ENCODE results near the gene NOS1. TPM values are rescaled to one million over a fixed set of nuclear protein-coding genes. Genes with fewer than 3 reads are reported as not detected.

Gene NOS1
- total RNA-seq, 1 experiment from 2014 or later, result not detected

- no TSS peak for BruUV-seq (replicated peaks)
- Mint-ChIP-seq H3K27me3 (ENCODE audit: insufficient read depth, unreplicated experiment) (no peaks in the 10 kb centered on the region), H3K4me1 (ENCODE audit: insufficient read depth, unreplicated experiment) (no peaks in the 10 kb centered on the region), H3K27ac (ENCODE audit: low read depth, unreplicated experiment) (no peak overlapping the region), H3K36me3 (ENCODE audit: insufficient read depth, unreplicated experiment) (no peaks in the 10 kb centered on the region), H3K4me3 (ENCODE audit: unreplicated experiment) (no peak overlapping the region), H3K9me3 (ENCODE audit: unreplicated experiment) (peaks cover 8% of the 10 kb centered on the region)
- CTCF ChIA-PET, result no interaction called here
- no peak for TF ChIP-seq CTCF (IDR thresholded peaks at IDR 0.05; ENCODE audit: unreplicated experiment)
- no peak for DNase-seq (ENCODE audit: unreplicated experiment)
- POLR2A ChIA-PET, result no interaction called here
- intact Hi-C loops (cut with micrococcal nuclease), result no loop called here
Measured at GRCh38 chr12:117321572-117321971, 39.9 kb downstream of the NOS1 start.

- H3K27me3 Mint-ChIP-seq (ENCODE audit: insufficient read depth, unreplicated experiment), result no peaks in the 10 kb centered on the region
- CTCF ChIA-PET, result interaction anchor here (0.6 to 1.0 kb wide), 4 partner anchors 17 to 522 kb away, joined by 3 to 4 read pairs (median 4); no protein-coding TSS in a partner anchor
- peaks cover 16% of the 10 kb centered on the region for H3K9me3 Mint-ChIP-seq (ENCODE audit: unreplicated experiment)
- H3K27ac Mint-ChIP-seq (ENCODE audit: low read depth, unreplicated experiment), result no peak overlapping the region
- DNase-seq (ENCODE audit: unreplicated experiment), result no peak
- H3K36me3 Mint-ChIP-seq (ENCODE audit: insufficient read depth, unreplicated experiment), result no peaks in the 10 kb centered on the region
- H3K4me3 Mint-ChIP-seq (ENCODE audit: unreplicated experiment), result no peak overlapping the region
- TF ChIP-seq CTCF (IDR thresholded peaks at IDR 0.05; ENCODE audit: unreplicated experiment), result no peak
- POLR2A ChIA-PET, result no interaction called here
- intact Hi-C loops (cut with micrococcal nuclease), result no loop called here
- BruUV-seq (replicated peaks), result no TSS peak
- H3K4me1 Mint-ChIP-seq (ENCODE audit: insufficient read depth, unreplicated experiment), result no peaks in the 10 kb centered on the region
Measured at GRCh38 chr12:117318591-117318990, 42.8 kb downstream of the NOS1 start.

GRCh38 chr12:117316336-117316735, 45.1 kb downstream of the NOS1 start:
- CTCF ChIA-PET, result interaction anchor here (1.0 to 1.2 kb wide), 2 partner anchors 79 to 231 kb away, joined by 3 read pairs; no protein-coding TSS in a partner anchor
- H3K27me3 Mint-ChIP-seq (ENCODE audit: insufficient read depth, unreplicated experiment), result no peaks in the 10 kb centered on the region
- no TSS peak for BruUV-seq (replicated peaks)

DNA sequence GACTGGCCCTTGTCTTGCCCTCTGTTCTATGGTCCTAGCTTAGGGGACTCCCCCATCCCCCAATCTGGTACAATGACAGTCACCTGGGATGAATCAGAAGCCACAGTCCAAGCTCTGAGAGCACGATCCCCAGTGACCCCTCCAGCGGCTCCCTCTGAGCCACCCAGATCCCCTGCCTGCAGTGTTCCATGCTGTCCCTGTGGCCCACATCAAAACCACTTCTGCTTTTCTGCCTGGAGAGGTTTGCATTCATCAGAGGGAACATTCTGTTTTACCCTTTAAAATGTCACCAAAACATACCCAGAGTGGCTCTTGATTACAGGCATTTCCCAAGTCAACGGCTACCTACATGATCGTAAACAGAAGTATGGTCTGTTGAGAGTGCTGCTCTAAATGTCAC, 47.5 kb downstream of the NOS1 start:
- no TSS peak for BruUV-seq (replicated peaks)
- TF ChIP-seq CTCF (IDR thresholded peaks at IDR 0.05; ENCODE audit: unreplicated experiment), result no peak
- intact Hi-C loops (cut with micrococcal nuclease), result no loop called here
- Mint-ChIP-seq H3K9me3 (ENCODE audit: unreplicated experiment) (peaks cover 15% of the 10 kb centered on the region), H3K4me1 (ENCODE audit: insufficient read depth, unreplicated experiment) (no peaks in the 10 kb centered on the region), H3K27ac (ENCODE audit: low read depth, unreplicated experiment) (no peak overlapping the region), H3K27me3 (ENCODE audit: insufficient read depth, unreplicated experiment) (no peaks in the 10 kb centered on the region), H3K4me3 (ENCODE audit: unreplicated experiment) (no peak overlapping the region), H3K36me3 (ENCODE audit: insufficient read depth, unreplicated experiment) (no peaks in the 10 kb centered on the region)
- DNase-seq (ENCODE audit: unreplicated experiment), result no peak
- CTCF ChIA-PET, result interaction anchor here (0.6 kb wide), 1 partner anchor 276 kb away, joined by 3 read pairs; no protein-coding TSS in a partner anchor
- POLR2A ChIA-PET, result no interaction called here

More at GRCh38 chr12:117316336-117316735, 45.1 kb downstream of the NOS1 start:
- Mint-ChIP-seq H3K36me3 (ENCODE audit: insufficient read depth, unreplicated experiment) (no peaks in the 10 kb centered on the region), H3K9me3 (ENCODE audit: unreplicated experiment) (peaks cover 15% of the 10 kb centered on the region), H3K27ac (ENCODE audit: low read depth, unreplicated experiment) (no peak overlapping the region), H3K4me1 (ENCODE audit: insufficient read depth, unreplicated experiment) (no peaks in the 10 kb centered on the region), H3K4me3 (ENCODE audit: unreplicated experiment) (no peak overlapping the region)
- DNase-seq (ENCODE audit: unreplicated experiment), result no peak
- TF ChIP-seq CTCF (IDR thresholded peaks at IDR 0.05; ENCODE audit: unreplicated experiment), result no peak
- POLR2A ChIA-PET, result no interaction called here
- intact Hi-C loops (cut with micrococcal nuclease), result no loop called here
